ENCODE measurements around the gene PDSS2. TPM values are rescaled to one million over a fixed set of nuclear protein-coding genes. Genes with fewer than 3 reads are reported as not detected.
"Not testable (repeated sequence)": the region's sequence is repeated elsewhere in the genome, so short reads cannot be mapped to it uniquely, and the experiment has no call there.

Gene PDSS2
- total RNA-seq, 6 experiments from 2014 or later: 13.3 to 16.9 (median 14.6) TPM

DNA sequence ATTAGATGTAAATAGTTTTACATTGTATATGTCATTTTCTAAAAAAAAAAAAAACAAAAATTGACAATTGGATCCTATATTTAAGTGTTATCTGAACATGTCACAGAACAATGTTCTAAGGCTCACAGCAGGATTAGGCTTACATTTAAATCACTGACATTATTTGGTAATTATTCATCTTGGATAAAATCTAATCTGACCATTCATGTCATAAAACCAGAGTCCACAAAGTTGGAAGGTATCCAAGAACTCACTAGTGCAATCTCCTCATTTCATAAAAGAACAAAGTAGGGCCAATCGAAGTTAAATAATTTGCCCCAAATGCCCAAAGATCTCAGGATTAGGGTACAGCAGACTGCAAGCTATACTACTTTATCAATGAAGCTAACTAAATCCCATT, 73.0 kb downstream of the PDSS2 start:
- Mint-ChIP-seq H3K9me3 (no peaks in the 10 kb centered on the region), H3K4me1 (ENCODE audit: low read depth) (peaks cover 17% of the 10 kb centered on the region), H3K4me3 (no peak overlapping the region), H3K36me3 (ENCODE audit: low read depth) (no peaks in the 10 kb centered on the region), H3K27me3 (ENCODE audit: insufficient read depth) (no peaks in the 10 kb centered on the region), H3K27ac (no peak overlapping the region)
- no peak for TF ChIP-seq CTCF (IDR thresholded peaks at IDR 0.05)
- peak; percentile 19 for DNase-seq

DNA sequence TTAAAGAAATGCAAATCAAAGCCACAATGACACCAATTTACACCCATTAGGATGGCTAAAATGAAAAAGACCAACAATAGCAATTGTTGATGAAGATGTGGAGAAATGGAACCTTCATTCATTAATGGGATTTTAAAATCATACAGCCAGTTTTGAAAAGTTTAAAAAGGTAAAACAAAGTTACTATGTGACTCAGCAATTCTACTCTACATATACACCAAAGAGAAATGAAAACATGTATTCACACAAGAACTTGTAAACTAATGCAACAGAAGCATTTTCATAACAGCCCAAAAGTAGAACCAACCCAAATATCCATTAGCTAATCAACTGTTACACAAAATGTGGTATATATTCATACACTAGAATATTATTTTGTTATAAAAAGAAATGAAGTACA, 75.7 kb downstream of the PDSS2 start:
- peaks cover 5% of the 10 kb centered on the region; the same call in 1 of the 2 replicates for H3K36me3 Mint-ChIP-seq (ENCODE audit: low read depth)
- no peaks in the 10 kb centered on the region for H3K9me3 Mint-ChIP-seq
- no peak for DNase-seq
- peaks cover 12% of the 10 kb centered on the region for H3K4me1 Mint-ChIP-seq (ENCODE audit: low read depth)
- no peaks in the 10 kb centered on the region; the same call in 1 of the 2 replicates for H3K27me3 Mint-ChIP-seq (ENCODE audit: insufficient read depth)
- H3K4me3 Mint-ChIP-seq: no peak overlapping the region
- H3K27ac Mint-ChIP-seq: no peak overlapping the region
- TF ChIP-seq CTCF (IDR thresholded peaks at IDR 0.05): no peak

- H3K4me1 Mint-ChIP-seq (ENCODE audit: low read depth): no peaks in the 10 kb centered on the region
- no peak for DNase-seq
- TF ChIP-seq CTCF (IDR thresholded peaks at IDR 0.05): no peak
- H3K27me3 Mint-ChIP-seq (ENCODE audit: insufficient read depth): no peaks in the 10 kb centered on the region
- H3K27ac Mint-ChIP-seq: no peak overlapping the region
- H3K36me3 Mint-ChIP-seq (ENCODE audit: low read depth): peaks cover 7% of the 10 kb centered on the region; the same call in 1 of the 2 replicates
- no peak overlapping the region for H3K4me3 Mint-ChIP-seq
- H3K9me3 Mint-ChIP-seq: no peaks in the 10 kb centered on the region
Observed at GRCh38 chr6:107374264-107374663, 85.1 kb downstream of the PDSS2 start.

GRCh38 chr6:107369493-107369892, 89.9 kb downstream of the PDSS2 start:
- H3K27me3 Mint-ChIP-seq (ENCODE audit: insufficient read depth): no peaks in the 10 kb centered on the region
- H3K4me1 Mint-ChIP-seq (ENCODE audit: low read depth): no peaks in the 10 kb centered on the region
- TF ChIP-seq CTCF (IDR thresholded peaks at IDR 0.05): no peak
- H3K4me3 Mint-ChIP-seq: no peak overlapping the region
- no peaks in the 10 kb centered on the region for H3K36me3 Mint-ChIP-seq (ENCODE audit: low read depth)
- H3K9me3 Mint-ChIP-seq: no peaks in the 10 kb centered on the region
- H3K27ac Mint-ChIP-seq: no peak overlapping the region
- DNase-seq: no peak

GRCh38 chr6:107368471-107368870, 90.9 kb downstream of the PDSS2 start:
- no peak for DNase-seq
- no peaks in the 10 kb centered on the region; the same call in 1 of the 2 replicates for H3K9me3 Mint-ChIP-seq
- no peaks in the 10 kb centered on the region for H3K4me1 Mint-ChIP-seq (ENCODE audit: low read depth)
- no peak overlapping the region for H3K27ac Mint-ChIP-seq
- no peaks in the 10 kb centered on the region for H3K27me3 Mint-ChIP-seq (ENCODE audit: insufficient read depth)
- no peak overlapping the region for H3K4me3 Mint-ChIP-seq
- peaks cover 4% of the 10 kb centered on the region; the same call in 1 of the 2 replicates for H3K36me3 Mint-ChIP-seq (ENCODE audit: low read depth)
- no peak for TF ChIP-seq CTCF (IDR thresholded peaks at IDR 0.05)

- not testable (repeated sequence) for H3K27ac Mint-ChIP-seq; H3K27me3 Mint-ChIP-seq (ENCODE audit: insufficient read depth); H3K9me3 Mint-ChIP-seq; DNase-seq; H3K4me3 Mint-ChIP-seq
- Mint-ChIP-seq H3K4me1 (ENCODE audit: low read depth) (peaks cover 19% of the 10 kb centered on the region), H3K36me3 (ENCODE audit: low read depth) (peaks cover 16% of the 10 kb centered on the region)
Observed at GRCh38 chr6:107364173-107364572, 95.2 kb downstream of the PDSS2 start.

All from HFFc6 (cell line).